CD8-positive, alpha-beta memory T cell (primary cell): Measurements from ENCODE around the gene SHQ1. TPM values are rescaled to one million over a fixed set of nuclear protein-coding genes. Genes with fewer than 3 reads are reported as not detected.

Source experiments
- CTCF ChIA-PET: fragments of 350-600 bp; sonication (Branson Sonifier 250); formaldehyde crosslinking; loops from one replicate; lab custom pipeline; 2021; ENCODE audit warnings: antibody characterized with exemption; lab: Charles Lee
- POLR2A ChIA-PET: fragments of 350-600 bp; sonication (Branson Sonifier 250); formaldehyde crosslinking; loops from one replicate; lab custom pipeline; 2021; ENCODE audit warnings: antibody characterized with exemption; lab: Charles Lee
- DNase-seq, 5 donors: peaks; one replicate each; pipeline versions ENCODE4 v3.0.0 to v3.0.0-alpha.2; 2020 to 2022; ENCODE audit warnings: mixed read lengths in 1 of 5
- H3K27ac ChIP-seq: one replicate; pipeline ENCODE4 v1.7.0; 2013; ENCODE audit warnings: low read depth, mild to moderate bottlenecking, low read length, moderate library complexity
- H3K27me3 ChIP-seq: 2 replicates; pipeline ENCODE4 v1.7.0; 2013; ENCODE audit warnings: low read length, mild to moderate bottlenecking; ENCODE audit not compliant: insufficient read depth, poor library complexity, severe bottlenecking
- H3K36me3 ChIP-seq: 2 replicates; pipeline ENCODE4 v1.7.0; 2013; ENCODE audit warnings: mild to moderate bottlenecking, low read length, moderate library complexity; ENCODE audit not compliant: insufficient read depth
- H3K4me1 ChIP-seq: 2 replicates; pipeline ENCODE4 v1.7.0; 2013; ENCODE audit warnings: mild to moderate bottlenecking, low read length, moderate library complexity; ENCODE audit not compliant: insufficient read depth
- H3K4me3 ChIP-seq: 2 replicates; pipeline ENCODE4 v1.7.0; 2013; ENCODE audit warnings: mild to moderate bottlenecking, low read length
- H3K9me3 ChIP-seq: 2 replicates; pipeline ENCODE4 v1.7.0; 2013; ENCODE audit warnings: mild to moderate bottlenecking, low read length
- H3K27ac Mint-ChIP-seq, 8 donors: one replicate each; pipeline ENCODE4 v1.8.0; 2020 to 2021; ENCODE audit warnings: mixed read lengths in 8 of 8, mild to moderate bottlenecking in 6 of 8, inconsistent platforms in 3 of 8, moderate library complexity in 3 of 8
- H3K27me3 Mint-ChIP-seq, 2 donors: one replicate each; pipeline ENCODE4 v1.8.0; 2020 to 2021; ENCODE audit warnings: mixed read lengths in 2 of 2, mild to moderate bottlenecking in 1 of 2, moderate library complexity in 1 of 2
- H3K36me3 Mint-ChIP-seq, 3 donors: one replicate each; pipeline ENCODE4 v1.8.0; 2020 to 2021; ENCODE audit warnings: mixed read lengths in 3 of 3, inconsistent platforms in 1 of 3, mild to moderate bottlenecking in 1 of 3
- H3K4me1 Mint-ChIP-seq, 3 donors: one replicate each; pipeline ENCODE4 v1.8.0; 2020 to 2021; ENCODE audit warnings: mixed read lengths in 3 of 3, inconsistent platforms in 1 of 3, mild to moderate bottlenecking in 1 of 3
- H3K4me3 Mint-ChIP-seq, 7 donors: one replicate each; pipeline ENCODE4 v1.8.0; 2020 to 2021; ENCODE audit warnings: mixed read lengths in 7 of 7, mild to moderate bottlenecking in 6 of 7, moderate library complexity in 4 of 7, inconsistent platforms in 2 of 7
- H3K9me3 Mint-ChIP-seq, 5 donors: one replicate each; pipeline ENCODE4 v1.8.0; 2020 to 2022; ENCODE audit warnings: mixed read lengths in 5 of 5, mild to moderate bottlenecking in 3 of 5, moderate library complexity in 2 of 5, inconsistent platforms in 1 of 5
- polyA plus RNA-seq: library from polyadenylated mRNA; unstranded; fragments of 300-500 nt; fragmentation: Illumina TruSeq; gene quantifications from one replicate; pipeline ENCODE4 v1.2.3, GENCODE V29; 2021
- total RNA-seq, 2 experiments: library from RNA; stranded (reverse); gene quantifications; one replicate each; pipeline ENCODE4 v1.2.3, GENCODE V29; 2021

The SHQ1 gene
- total and polyA plus RNA-seq, 3 experiments from 2014 or later, result 36.0 to 44.9 (median 37.7) TPM

GRCh38 chr3:72862314-72863090, 14.3 kb upstream of the SHQ1 start:
- no peak overlapping the region for H3K4me3 ChIP-seq
- Mint-ChIP-seq H3K9me3 (no peaks in the 10 kb centered on the region), H3K4me1 (no peaks in the 10 kb centered on the region), H3K27me3 (peaks cover 7 to 10% of the 10 kb centered on the region in 2 donors), H3K36me3 (no peaks in the 10 kb centered on the region), H3K4me3 (no peak overlapping the region), H3K27ac (no peak overlapping the region)
- no peaks in the 10 kb centered on the region for H3K9me3 ChIP-seq
- H3K4me1 ChIP-seq, result no peaks in the 10 kb centered on the region
- H3K36me3 ChIP-seq, result no peaks in the 10 kb centered on the region
- ChIA-PET POLR2A (no interaction called here), CTCF (interaction anchor here (1.3 kb wide), 1 partner anchor 11 kb away, joined by 4 read pairs; no protein-coding TSS in a partner anchor)
- no peak for DNase-seq
- no peaks in the 10 kb centered on the region for H3K27me3 ChIP-seq
- no peak overlapping the region for H3K27ac ChIP-seq

DNA sequence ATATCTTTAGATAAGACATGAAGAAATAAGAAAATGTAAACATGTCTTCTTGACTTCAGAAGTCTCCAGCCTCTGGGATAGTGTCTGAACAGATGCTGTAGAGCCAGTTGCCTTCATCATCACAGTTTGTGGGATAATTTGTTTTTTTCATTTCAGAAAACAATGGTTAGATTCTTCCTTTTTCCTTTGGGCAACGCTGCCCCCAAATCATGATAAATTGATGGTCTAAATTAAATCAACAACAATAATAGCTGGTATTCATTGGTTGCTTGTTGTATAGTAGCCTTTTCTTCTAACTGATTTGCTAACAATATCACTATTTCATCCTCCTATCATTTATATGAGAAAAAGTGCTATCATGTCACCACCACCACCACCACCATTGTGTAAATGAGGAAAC, 12.6 kb upstream of the SHQ1 start:
- no peak for DNase-seq
- Histone ChIP-seq H3K36me3 (no peaks in the 10 kb centered on the region), H3K4me1 (no peaks in the 10 kb centered on the region), H3K4me3 (no peak overlapping the region), H3K9me3 (no peaks in the 10 kb centered on the region), H3K27ac (no peak overlapping the region), H3K27me3 (no peaks in the 10 kb centered on the region)
- Mint-ChIP-seq H3K4me1 (no peaks in the 10 kb centered on the region), H3K27me3 (peaks cover 4 to 7% of the 10 kb centered on the region in 2 donors), H3K36me3 (no peaks in the 10 kb centered on the region), H3K9me3 (no peaks in the 10 kb centered on the region), H3K27ac (no peak overlapping the region), H3K4me3 (no peak overlapping the region)
- CTCF ChIA-PET, result interaction anchor here (1.0 kb wide), 1 partner anchor 9 kb away, joined by 4 read pairs; no protein-coding TSS in a partner anchor
- POLR2A ChIA-PET, result no interaction called here

GRCh38 chr3:72860053-72860452, 11.8 kb upstream of the SHQ1 start:
- Mint-ChIP-seq H3K27me3 (peaks cover 2 to 11% of the 10 kb centered on the region in 2 donors), H3K4me3 (no peak overlapping the region), H3K4me1 (no peaks in the 10 kb centered on the region), H3K36me3 (no peaks in the 10 kb centered on the region), H3K27ac (no peak overlapping the region), H3K9me3 (no peaks in the 10 kb centered on the region)
- no peak for DNase-seq
- Histone ChIP-seq H3K27me3 (no peaks in the 10 kb centered on the region), H3K27ac (no peak overlapping the region), H3K4me3 (no peak overlapping the region), H3K9me3 (no peaks in the 10 kb centered on the region), H3K36me3 (no peaks in the 10 kb centered on the region), H3K4me1 (no peaks in the 10 kb centered on the region)
- ChIA-PET POLR2A (no interaction called here), CTCF (interaction anchor here (0.8 kb wide), 1 partner anchor 227 kb away, joined by 3 read pairs; no protein-coding TSS in a partner anchor)

DNA sequence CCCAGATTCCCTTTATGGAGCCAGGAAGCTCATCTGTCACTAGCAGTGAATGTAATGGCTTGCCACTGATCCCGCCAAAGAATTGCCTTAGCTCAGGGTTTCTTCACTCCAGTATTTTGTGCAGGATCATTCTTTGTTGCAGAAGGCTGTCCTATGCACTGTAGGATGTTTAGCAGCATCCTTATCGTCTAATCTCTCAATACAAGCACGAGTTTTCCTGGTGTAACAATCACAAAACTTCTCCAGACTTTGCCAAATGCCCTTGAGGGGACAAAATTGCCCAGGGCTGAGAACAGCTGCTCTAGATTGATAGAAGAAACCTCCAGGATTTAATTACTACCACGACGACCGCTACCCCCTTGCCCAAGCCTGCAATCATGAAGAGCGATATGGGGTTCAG, 6.8 kb upstream of the SHQ1 start:
- Mint-ChIP-seq H3K4me3 (no peak overlapping the region), H3K27ac (no peak overlapping the region), H3K36me3 (no peaks in the 10 kb centered on the region), H3K27me3 (peaks cover 6 to 20% of the 10 kb centered on the region in 2 donors), H3K9me3 (no peaks in the 10 kb centered on the region), H3K4me1 (peaks cover 0 to 3% (median 0%) of the 10 kb centered on the region in 3 donors)
- DNase-seq, result no peak
- ChIA-PET CTCF (no interaction called here), POLR2A (interaction anchor here (1.1 kb wide), 1 partner anchor 18 kb away, joined by 9 read pairs; no protein-coding TSS in a partner anchor)
- Histone ChIP-seq H3K27ac (no peak overlapping the region), H3K27me3 (no peaks in the 10 kb centered on the region), H3K4me3 (no peak overlapping the region), H3K9me3 (no peaks in the 10 kb centered on the region), H3K4me1 (no peaks in the 10 kb centered on the region), H3K36me3 (no peaks in the 10 kb centered on the region)

DNA sequence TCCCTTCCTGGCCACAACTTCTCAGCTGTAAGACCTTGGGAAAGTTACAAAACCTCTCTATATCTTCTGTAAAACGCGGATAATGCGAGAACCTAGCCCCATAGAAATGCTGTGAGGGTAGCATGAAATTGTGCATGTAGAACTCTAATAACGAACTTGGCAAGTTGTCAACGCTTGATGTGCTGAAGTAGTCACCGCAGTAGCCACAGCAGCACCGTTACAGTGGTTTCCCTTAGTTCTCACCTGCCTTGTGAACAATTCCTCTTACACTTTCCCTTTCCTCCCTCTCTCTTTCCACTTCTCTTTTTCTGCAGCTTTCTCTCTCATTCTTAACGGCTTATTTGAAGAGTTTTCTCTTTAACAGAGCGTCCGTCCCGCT, 447 bp upstream of the SHQ1 start:
- CTCF ChIA-PET, result no interaction called here
- Histone ChIP-seq H3K27me3 (no peaks in the 10 kb centered on the region), H3K9me3 (no peaks in the 10 kb centered on the region), H3K36me3 (no peaks in the 10 kb centered on the region), H3K4me3 (peak overlapping the region; percentile 91), H3K4me1 (peaks cover 18% of the 10 kb centered on the region), H3K27ac (no peak overlapping the region)
- H3K9me3 Mint-ChIP-seq, result no peaks in the 10 kb centered on the region
- peak overlapping the region; percentile 15 to 94 (median 82) for H3K27ac Mint-ChIP-seq
- POLR2A ChIA-PET, result interaction anchor here (0.6 kb wide), 2 partner anchors 146 to 1792 kb away, joined by 3 to 4 read pairs; no protein-coding TSS in a partner anchor
- H3K4me1 Mint-ChIP-seq, result peaks cover 46 to 60% (median 56%) of the 10 kb centered on the region in 3 donors
- H3K4me3 Mint-ChIP-seq, result peak overlapping the region; percentile 93 to 99 (median 94)
- peaks cover 0 to 17% (median 0%) of the 10 kb centered on the region in 3 donors for H3K36me3 Mint-ChIP-seq
- no peaks in the 10 kb centered on the region for H3K27me3 Mint-ChIP-seq
- peak in 4 of 5 donors; percentile 11 to 55 (median 37) for DNase-seq

GRCh38 chr3:72847282-72847681, 963 bp downstream of the SHQ1 start:
- no peaks in the 10 kb centered on the region for H3K27me3 ChIP-seq
- H3K9me3 Mint-ChIP-seq, result no peaks in the 10 kb centered on the region
- peaks cover 49 to 60% (median 56%) of the 10 kb centered on the region in 3 donors for H3K4me1 Mint-ChIP-seq
- peak overlapping the region; percentile 91 for H3K4me3 ChIP-seq
- ChIA-PET CTCF (no interaction called here), POLR2A (no interaction called here)
- DNase-seq, result peak in 1 of 5 donors; percentile 2
- peak overlapping the region; percentile 12 to 94 (median 86) for H3K27ac Mint-ChIP-seq
- H3K27ac ChIP-seq, result no peak overlapping the region
- no peaks in the 10 kb centered on the region for H3K36me3 ChIP-seq
- H3K36me3 Mint-ChIP-seq, result peaks cover 0 to 25% (median 2%) of the 10 kb centered on the region in 3 donors
- peaks cover 18% of the 10 kb centered on the region for H3K4me1 ChIP-seq
- no peaks in the 10 kb centered on the region for H3K27me3 Mint-ChIP-seq
- no peaks in the 10 kb centered on the region for H3K9me3 ChIP-seq
- H3K4me3 Mint-ChIP-seq, result peak overlapping the region; percentile 93 to 99 (median 94)

- Histone ChIP-seq H3K36me3 (peaks cover 10% of the 10 kb centered on the region), H3K9me3 (no peaks in the 10 kb centered on the region), H3K4me3 (no peak overlapping the region), H3K27ac (no peak overlapping the region), H3K27me3 (no peaks in the 10 kb centered on the region), H3K4me1 (peaks cover 18% of the 10 kb centered on the region)
- peaks cover 49 to 57% (median 56%) of the 10 kb centered on the region in 3 donors for H3K4me1 Mint-ChIP-seq
- no peak for DNase-seq
- no peaks in the 10 kb centered on the region for H3K9me3 Mint-ChIP-seq
- POLR2A ChIA-PET, result no interaction called here
- no peaks in the 10 kb centered on the region for H3K27me3 Mint-ChIP-seq
- CTCF ChIA-PET, result interaction anchor here (1.0 kb wide), 1 partner anchor 179 kb away, joined by 4 read pairs; no protein-coding TSS in a partner anchor
- H3K36me3 Mint-ChIP-seq, result peaks cover 3 to 36% (median 9%) of the 10 kb centered on the region in 3 donors
- peak overlapping the region in 3 of 8 donors; percentile 2 to 82 (median 27) for H3K27ac Mint-ChIP-seq
- H3K4me3 Mint-ChIP-seq, result peak overlapping the region in 6 of 7 donors; percentile 60 to 99 (median 95)
Observed at GRCh38 chr3:72846166-72846565, 2.1 kb downstream of the SHQ1 start.

DNA sequence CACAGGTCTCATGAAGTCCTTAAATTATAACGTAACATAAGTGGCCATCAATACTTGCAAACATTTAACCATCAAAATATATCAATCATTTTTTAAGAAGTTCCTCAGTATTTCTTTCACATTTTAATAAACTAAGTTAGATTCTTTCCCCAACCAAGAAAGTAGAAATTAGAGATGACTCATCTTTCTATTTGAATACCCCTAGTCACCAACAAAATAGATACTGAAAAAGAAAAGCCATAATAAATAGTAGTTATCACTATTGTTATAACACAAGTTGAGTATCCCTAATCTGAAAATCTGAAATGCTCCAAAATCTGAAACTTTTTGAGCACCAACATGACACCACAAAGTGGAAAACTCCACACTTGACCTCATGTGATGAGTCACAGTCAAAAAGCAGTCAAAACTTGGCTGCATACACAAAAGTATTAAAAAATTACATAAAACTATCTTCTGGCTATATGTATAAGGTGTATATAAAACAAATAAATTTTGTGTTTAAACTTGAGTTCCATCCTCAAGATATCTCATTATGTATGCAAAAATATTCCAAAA, 3.7 kb downstream of the SHQ1 start:
- H3K27ac ChIP-seq, result no peak overlapping the region
- H3K36me3 ChIP-seq, result peaks cover 20% of the 10 kb centered on the region
- no peaks in the 10 kb centered on the region for H3K27me3 ChIP-seq
- no peaks in the 10 kb centered on the region for H3K27me3 Mint-ChIP-seq
- DNase-seq, result no peak
- peak overlapping the region in 1 of 7 donors; percentile 53 for H3K4me3 Mint-ChIP-seq
- CTCF ChIA-PET, result no interaction called here
- peaks cover 4 to 46% (median 16%) of the 10 kb centered on the region in 3 donors for H3K36me3 Mint-ChIP-seq
- peaks cover 18% of the 10 kb centered on the region for H3K4me1 ChIP-seq
- no peaks in the 10 kb centered on the region for H3K9me3 Mint-ChIP-seq
- no peaks in the 10 kb centered on the region for H3K9me3 ChIP-seq
- H3K4me3 ChIP-seq, result no peak overlapping the region
- POLR2A ChIA-PET, result no interaction called here
- peaks cover 47 to 55% (median 53%) of the 10 kb centered on the region in 3 donors for H3K4me1 Mint-ChIP-seq
- H3K27ac Mint-ChIP-seq, result peak overlapping the region in 1 of 8 donors; percentile 46
